Occipital lobe (tissue), 3 donors: Measurements from ENCODE around the gene DPP4. TPM values are rescaled to one million over a fixed set of nuclear protein-coding genes. Genes with fewer than 3 reads are reported as not detected.
"Not testable (repeated sequence)": the region's sequence is repeated elsewhere in the genome, so short reads cannot be mapped to it uniquely, and the experiment has no call there.

Experiments used
- DNase-seq: peaks from one replicate; lab custom pipeline; 2025; lab: John Stamatoyannopoulos, UW
- small RNA-seq: library from RNA; depleted of rRNA; stranded (forward); fragments of <200 nt; gene quantifications from one replicate; pipeline ENCODE3, GENCODE V24; 2014
- total RNA-seq: library from RNA; depleted of rRNA; stranded (reverse); fragments of >200 nt; gene quantifications from one replicate; pipeline ENCODE4 v1.2.3, GENCODE V29; 2014

The DPP4 gene
- total RNA-seq, 1 donor from 2014 or later, result 6.4 TPM

DNA sequence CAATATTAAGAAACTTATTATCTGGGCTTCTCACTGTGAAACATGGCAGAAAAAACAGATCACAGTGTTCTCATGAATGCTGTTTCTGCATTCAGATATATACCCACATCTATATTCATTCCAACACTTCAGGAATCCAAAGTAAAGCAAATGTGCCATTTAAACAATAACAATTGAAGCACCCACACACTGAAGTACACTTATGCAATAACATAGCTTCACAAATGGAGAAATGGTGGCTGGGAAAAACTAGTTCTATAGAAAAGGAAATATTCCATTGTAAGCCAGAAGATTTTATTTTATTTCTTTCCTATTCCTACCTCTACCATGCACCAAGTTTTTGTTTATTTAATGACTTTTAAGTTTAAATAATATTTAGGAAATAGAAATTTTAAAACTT is 111.9 kb downstream of the DPP4 start:
- DNase-seq, result no peak

DNA sequence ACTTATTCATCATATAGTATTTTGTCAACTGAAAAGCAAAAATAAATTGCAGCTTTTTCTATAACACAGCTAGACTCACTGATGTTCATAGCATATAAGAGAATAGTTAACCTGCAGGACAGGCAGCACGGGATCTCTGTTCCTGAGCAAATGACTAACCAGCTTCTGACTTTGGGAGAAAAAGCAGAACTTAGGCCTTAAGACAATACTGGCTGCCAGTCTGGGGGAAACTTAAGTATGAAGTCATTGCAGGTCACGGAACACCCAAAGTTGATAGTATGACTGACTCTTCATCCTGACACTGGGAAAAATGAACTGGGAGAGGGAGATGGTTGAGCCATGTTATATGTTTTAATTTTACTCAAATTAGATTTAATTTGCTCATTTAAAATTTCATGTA is 113.0 kb downstream of the DPP4 start:
- no peak for DNase-seq

DNA sequence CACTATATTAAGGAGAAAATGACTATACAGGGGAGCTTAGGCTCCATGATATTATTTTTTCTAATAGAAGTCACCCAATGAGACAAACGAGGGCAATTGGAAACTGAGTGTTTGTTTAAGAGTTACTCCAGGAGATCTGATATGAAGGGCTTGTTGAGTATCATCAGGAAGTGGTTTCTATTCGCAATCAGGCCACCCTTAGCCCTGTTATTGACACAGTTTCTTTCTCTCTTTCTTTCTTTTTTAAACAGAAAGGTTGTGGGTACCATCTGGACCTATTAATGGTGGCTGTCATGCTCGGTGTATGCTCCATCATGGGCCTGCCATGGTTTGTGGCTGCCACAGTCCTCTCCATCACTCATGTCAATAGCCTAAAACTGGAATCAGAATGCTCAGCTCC is 117.3 kb downstream of the DPP4 start:
- DNase-seq, result no peak

DNA sequence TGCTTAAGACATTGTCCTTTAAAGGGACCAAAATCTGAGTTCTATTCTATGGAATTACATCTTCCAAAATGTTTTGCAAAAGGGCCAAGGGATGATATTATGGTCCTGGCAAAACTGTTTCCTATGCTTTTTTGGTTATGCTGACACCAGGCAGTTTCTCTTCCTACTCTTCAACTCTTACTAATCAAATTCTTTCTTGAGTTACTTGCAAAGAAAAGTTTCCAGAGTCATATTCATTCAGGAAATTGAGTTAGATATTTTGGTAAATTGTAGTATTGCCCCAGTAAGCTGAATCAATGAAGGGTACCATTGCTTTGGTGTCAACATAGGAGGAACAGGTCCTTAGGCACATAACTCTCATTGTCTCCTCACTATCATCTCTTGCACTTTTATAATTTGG is 118.8 kb downstream of the DPP4 start:
- no peak for DNase-seq

DNA sequence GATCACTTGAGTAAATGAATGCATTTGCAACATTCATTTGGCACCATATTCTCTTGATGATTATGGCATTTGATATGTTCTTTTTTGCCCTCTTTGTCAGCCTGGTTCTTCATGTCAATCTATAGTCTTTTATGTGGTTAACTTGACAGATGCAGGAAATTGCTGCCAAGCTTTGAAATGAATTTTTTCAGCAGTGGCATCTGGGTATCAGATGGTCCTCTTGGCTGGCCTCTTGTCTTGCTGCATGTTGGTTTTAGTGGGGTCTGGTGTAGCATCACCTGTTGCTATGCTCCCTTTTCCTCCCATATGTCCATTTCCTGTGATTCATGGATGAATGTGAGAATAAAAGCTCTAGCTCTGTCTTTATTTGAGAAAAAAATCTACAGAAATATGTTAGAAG is 119.9 kb downstream of the DPP4 start:
- DNase-seq, result no peak

DNA sequence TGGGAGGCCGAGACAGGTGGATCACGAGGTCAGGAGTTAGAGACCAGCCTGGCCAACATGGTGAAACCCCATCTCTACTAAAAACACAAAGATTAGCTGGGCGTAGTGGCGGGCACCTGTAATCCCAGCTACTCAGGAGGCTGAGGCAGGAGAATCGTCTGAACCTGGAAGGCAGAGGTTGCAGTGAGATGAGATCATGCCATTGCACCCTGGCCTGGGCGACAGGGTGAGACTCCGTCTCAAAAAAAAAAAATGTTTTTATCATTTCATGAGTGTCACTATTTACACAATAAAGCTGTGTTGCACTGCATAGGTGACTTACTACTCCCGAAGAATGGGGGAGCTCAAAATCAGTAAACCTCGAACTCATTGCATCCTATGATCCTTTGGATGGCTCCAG is 120.6 kb downstream of the DPP4 start:
- not testable (repeated sequence) for DNase-seq

DNA sequence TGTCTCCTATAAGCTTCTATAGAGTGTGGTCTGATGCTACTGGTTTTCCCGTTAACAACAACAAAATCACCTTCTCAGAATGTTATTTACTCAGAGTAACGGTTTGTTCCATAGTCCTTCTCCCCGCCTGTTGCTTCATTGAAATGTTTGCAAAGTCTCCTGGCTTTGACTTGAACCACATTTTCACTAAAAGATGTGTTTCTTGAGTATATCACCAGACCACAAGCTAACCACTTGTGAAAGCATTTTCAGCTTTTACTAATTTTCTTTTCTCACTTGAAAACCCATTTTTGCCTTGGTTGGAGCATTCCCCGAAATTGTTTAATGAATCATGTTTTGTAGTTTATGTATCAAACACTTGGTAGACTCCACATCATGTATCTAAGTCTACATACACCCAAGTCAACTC is 121.2 kb downstream of the DPP4 start:
- no peak for DNase-seq

DNA sequence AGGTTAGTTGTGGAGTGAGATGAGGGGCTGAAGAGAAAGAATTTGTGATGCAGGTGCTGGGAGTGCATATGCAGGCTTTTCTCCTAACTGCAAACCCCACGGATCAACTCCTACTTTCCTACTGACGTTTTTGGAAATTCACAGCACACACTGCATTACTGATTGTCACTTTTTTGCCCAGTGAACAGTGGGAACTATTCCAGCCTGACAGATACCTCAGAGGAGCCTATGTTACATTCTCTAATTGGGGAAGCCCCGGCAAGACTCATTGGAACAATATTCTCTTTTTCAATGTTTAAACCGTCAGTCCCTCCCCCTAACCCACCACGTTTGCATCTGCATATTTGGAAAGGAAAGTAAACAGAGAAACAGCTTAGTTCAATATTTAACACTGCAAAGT is 126.2 kb downstream of the DPP4 start:
- no peak for DNase-seq

DNA sequence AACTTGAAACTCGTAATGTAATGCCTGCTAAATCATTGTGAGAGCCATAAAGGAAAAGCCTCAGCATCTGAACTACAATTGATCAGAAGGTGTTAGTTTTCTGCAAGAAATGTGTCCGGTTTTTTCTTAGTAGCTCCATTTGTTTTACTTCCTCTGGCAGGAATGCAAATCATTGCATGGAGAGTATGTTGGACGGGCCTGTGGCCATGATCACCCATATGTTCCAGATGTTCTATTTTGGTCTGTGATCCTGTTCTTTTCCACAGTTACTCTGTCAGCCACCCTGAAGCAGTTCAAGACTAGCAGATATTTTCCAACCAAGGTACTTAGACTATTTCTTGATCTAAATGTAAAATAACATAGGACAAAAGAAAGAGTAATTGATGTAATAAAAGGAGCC is 126.6 kb downstream of the DPP4 start:
- DNase-seq, result peak; percentile 40

DNA sequence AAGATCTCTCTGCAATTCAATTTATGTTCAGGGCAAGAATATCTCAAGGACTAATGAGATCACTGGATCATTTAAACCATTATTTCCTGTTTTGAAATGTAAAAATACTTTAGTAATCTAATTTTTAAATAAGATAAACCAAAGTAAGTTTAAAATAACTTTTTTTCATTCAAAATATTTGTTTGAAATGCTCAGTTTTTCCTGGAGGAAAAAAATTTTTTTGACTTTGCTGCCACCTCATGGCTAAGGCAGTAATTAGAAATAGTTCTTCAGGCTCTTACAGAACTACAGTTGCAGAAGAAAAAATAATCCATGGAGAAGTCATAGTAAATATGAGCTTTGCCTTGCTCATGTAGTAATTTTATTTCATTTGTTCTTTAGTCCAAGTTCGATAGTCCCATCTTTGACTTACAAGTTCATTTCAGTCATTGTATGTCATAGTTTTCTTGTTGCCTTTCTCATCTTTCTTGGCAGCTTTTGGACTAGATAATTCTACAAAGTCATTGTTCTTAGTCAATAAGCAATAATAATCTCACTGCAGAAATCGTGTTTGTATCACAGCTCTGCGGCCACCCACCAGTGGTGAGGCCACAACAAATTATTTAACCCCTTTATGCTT is 127.4 kb downstream of the DPP4 start:
- DNase-seq, result no peak

DNA sequence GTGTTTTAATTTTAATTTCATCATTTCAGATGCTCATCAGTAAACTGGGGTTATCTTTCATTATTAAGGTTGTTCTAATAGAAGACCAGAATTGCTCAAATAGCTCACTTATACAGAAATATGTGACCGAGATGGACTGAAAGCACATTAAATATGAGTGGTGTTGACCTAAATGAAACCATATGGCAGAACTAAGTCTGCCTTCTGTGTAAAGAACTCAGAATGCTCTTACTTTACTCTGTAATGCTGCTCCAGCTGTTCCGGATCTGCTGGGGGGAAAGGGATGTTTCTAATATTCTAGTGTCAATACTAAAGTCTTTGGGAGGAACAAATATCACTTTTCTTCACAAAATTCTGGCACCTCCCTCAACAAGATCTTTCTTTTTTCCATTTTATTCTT is 131.0 kb downstream of the DPP4 start:
- no peak for DNase-seq

Small RNAs within 50 kb of the gene (small RNA-seq; reads per million reads assigned to genes)
- not detected for gene TIMM8AP1

Other genes with a start within 250 kb of the DPP4 start
- not detected for gene GCG, start 78.0 kb upstream of the DPP4 start, total RNA-seq
- 2.2 TPM for gene FAP, start 169.2 kb upstream of the DPP4 start, total RNA-seq
- 4.8 TPM for gene IFIH1, start 244.5 kb upstream of the DPP4 start, total RNA-seq